Fibroblast of skin of back (primary cell): ENCODE measurements around the gene TTLL8.

ENCODE experiments used
- DNase-seq: peaks from one replicate; pipeline ENCODE4 v3.0.0-alpha.2; 2013

Gene TTLL8

DNA sequence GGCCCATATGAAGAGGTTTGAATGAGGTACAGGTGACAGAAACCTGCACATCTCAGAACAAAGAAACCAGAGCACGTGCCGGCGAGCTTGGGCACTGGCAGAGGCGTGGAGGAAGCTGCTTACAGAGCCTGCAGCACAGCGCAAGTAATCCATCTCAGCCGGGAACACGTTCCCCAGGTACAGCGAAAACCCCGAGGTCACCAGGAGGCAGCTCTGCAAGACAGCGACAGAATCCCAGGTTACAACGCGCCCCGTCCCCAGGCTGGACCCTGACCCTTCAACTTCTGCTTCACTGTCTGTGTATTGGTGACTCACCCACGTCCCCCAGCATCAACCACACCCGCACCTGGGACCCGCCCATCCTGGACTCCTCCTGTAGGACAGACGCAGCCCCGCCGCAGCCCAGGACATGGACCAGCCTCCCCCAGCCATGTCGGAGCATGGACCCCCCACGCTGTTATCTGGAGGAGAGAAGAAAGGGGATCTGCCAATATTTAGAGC is 24.9 kb upstream of the TTLL8 start:
- no peak for DNase-seq

- DNase-seq, result no peak
Measured at GRCh38 chr22:50082197-50082715, 24.2 kb upstream of the TTLL8 start.

DNA sequence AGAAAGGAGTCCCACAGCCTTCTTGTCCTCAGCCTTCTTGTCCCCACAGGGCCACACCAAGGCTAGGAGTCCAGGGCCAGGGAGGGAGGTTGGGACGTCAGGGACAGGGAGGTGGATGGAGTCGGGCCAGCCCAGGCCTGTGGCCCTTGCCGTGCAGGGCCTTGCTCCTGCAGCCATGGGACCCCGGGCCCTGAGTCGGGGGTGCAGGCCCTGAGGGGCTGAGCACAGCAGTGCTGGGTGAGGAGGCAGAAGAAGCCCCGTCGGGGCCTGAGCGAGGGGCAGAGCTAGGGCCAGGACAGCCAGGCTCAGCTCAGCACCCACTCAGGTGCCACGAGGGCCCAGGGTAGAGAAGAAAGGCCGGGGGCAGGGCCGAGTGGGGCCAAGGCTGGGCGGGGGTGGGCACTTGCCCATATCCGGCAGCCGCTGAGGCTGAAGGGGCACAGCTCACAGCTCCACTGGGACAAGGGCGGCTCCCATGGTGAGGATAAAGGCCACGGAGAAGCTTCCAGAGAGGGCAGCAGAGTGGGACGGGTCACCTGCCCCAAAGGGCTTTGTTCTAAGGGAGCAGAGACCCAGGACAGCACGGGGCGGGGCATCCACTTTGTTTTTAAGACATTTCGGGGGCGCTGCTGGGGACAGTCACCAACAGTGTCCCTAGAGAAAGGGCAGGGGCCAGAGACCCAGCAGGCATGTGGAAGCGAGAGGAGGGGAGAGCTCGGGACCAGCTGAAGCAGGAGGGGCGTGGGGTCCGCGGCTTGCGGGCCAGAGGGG is 23.5 kb upstream of the TTLL8 start:
- DNase-seq, result no peak

DNA sequence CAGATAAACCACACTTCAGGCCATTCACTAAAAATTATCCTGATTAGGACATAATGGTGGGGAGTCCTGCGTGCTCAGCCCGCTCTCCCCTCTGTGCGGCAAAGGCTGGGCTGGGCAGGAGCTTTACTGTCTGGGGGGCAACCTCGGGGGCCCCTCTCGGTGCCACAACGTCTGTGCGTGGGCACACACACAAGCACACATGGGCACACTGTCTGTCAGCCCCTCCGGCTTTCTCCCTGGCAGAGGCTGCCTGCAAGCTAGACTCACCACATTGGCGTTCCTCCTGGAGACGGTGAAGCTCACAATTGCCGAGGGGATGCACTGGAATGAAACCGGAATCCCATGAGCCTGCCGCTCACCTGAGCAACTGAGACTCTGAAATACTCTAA is 22.0 kb upstream of the TTLL8 start:
- no peak for DNase-seq

DNA sequence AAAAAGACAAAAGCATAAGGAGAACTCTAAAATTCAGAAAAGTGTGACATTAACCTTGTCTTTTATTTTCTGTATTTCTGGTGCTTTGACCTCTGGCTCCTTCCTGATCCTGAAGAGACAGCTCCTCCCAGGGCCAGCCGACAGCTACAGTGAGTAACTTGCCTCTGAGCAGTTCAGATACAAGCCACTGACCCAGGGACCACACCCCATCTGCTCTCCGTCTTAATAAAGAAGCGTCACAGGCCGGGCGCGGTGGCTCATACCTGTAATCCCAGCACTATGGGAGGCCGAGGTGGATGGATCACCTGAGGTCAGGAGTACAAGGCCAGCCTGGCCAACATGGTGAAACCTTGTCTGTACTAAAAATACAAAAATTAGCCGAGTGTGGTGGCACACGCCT is 20.7 kb upstream of the TTLL8 start:
- DNase-seq, result no peak

GRCh38 chr22:50078246-50078645 is 20.1 kb upstream of the TTLL8 start:
- DNase-seq, result no peak

DNA sequence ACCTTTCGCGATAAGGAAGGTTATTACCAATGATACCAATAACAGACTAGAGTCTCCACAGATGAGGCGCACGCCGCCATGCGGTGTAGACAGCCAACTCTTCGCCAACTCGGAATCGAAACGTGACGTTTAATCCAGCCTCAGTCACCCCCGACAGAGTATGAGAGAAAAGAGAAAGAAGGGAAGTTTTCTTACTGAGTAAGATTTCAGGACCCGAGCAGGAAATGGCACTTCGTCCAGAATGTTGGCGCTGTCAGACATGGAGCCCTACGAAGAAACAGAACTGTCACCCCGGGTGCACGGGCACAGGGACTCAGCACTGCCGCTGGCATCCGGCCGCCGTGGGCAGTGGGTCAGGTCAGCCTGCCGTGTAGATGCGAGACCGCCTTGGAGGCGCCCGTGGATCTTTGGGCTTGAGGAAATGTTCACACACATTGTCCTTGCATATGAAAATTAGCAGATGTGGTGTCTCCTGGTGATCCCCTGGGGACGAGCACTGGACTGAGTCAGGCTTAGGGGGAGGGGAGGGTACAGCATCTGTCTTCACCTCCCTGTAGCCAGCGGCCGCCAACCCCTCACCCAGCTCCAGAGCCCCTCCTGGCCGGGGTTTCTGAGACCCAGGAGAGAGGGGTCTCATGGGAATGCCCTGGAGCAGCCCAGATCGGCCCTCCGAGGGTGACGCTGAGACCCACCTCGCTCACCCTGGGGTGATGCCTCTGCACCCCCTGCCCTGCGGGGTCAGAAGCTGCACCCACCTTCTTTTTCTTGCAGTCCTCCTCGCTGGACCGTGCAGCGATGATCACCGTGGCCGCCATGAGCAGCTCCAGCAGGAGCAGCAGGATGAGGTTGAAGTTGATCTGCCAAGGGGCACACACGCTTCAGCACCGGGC is 18.8 kb upstream of the TTLL8 start:
- no peak for DNase-seq

- DNase-seq, result no peak
Measured at GRCh38 chr22:50074551-50075530, 16.7 kb upstream of the TTLL8 start.

DNA sequence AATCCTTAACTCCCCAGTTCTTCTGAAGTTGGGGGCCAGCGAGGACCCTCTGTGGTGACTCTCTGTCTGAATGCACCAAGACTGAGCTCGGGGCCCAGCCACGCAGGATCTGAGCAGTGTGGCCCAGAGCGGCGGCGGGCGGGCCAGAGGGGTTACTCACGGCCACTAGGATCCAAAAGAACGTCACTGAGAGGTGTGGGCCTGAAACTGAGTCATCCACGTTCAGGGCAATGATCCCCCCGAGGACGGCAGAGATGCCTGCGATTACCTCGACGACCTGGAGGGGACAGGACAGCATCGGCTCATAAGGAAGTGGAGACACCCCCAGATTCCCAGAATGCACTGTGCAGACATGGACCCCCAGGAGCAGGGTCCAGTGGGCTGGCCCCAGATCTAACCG is 16.0 kb upstream of the TTLL8 start:
- no peak for DNase-seq

DNA sequence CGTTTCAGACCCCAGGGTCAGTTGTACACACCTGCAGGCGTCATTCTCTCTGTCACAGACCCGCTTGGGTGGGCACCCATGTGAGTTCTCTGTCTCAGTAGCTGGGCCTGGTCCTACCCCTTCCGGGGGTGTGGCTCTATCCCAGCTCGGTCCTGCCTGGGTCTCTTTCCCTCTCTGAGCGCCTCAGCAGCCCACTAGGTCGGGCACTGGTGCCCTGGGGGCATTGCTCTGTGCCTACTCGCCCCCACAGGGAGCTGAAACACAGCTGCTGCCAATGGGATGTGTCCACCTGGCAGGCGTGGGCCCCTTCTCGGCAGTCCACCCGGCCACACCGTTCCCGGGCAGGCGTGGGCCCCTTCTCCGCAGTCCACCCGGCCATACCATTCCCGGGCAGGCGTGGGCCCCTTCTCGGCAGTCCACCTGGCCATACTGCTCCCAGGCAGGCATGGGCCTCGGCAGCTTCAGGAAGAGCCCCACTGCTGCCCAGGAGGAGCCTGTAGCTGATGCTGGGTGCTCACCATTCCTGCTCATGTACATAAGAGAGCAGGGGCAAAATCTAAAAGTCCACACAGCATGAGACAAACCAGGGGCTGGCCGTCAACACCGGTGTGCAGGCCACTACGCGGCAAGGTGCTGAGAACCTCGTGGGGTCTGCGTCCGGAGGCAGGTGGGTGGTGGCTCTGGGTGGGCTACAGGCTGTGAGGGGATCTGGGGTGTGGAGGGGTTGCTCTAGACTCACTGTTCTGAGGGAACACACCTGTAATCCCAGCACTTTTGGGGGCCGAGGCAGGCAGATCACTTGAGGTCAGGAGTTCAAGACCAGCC is 14.8 kb upstream of the TTLL8 start:
- no peak for DNase-seq

GRCh38 chr22:50072167-50072555 is 14.1 kb upstream of the TTLL8 start:
- no peak for DNase-seq

- DNase-seq, result no peak
Measured at GRCh38 chr22:50071432-50072166, 13.5 kb upstream of the TTLL8 start.

- no peak for DNase-seq
Measured at GRCh38 chr22:50070366-50070765, 12.3 kb upstream of the TTLL8 start.

GRCh38 chr22:50068096-50068495 is 10.0 kb upstream of the TTLL8 start:
- no peak for DNase-seq

GRCh38 chr22:50067244-50067643 is 9.1 kb upstream of the TTLL8 start:
- no peak for DNase-seq

DNA sequence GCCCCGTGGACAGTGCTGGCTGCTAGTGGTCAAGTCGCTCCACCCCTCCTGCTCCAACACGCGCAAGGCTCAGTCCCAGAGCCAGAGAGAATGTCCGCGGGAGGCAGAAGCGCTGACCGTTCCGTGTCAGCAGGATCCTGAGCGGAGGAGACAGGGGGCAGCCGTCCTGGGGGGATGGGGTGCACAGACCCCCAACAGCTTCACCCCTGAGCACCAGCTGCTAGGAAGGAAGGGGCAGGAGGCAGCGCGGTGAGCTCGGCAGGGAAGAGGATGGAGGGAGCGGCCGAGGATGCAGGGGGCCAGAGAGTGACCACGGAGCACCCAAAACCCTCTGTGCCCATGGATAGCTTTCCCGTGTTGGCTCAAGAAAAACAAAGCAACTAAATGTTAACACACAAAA is 6.4 kb upstream of the TTLL8 start:
- no peak for DNase-seq

DNA sequence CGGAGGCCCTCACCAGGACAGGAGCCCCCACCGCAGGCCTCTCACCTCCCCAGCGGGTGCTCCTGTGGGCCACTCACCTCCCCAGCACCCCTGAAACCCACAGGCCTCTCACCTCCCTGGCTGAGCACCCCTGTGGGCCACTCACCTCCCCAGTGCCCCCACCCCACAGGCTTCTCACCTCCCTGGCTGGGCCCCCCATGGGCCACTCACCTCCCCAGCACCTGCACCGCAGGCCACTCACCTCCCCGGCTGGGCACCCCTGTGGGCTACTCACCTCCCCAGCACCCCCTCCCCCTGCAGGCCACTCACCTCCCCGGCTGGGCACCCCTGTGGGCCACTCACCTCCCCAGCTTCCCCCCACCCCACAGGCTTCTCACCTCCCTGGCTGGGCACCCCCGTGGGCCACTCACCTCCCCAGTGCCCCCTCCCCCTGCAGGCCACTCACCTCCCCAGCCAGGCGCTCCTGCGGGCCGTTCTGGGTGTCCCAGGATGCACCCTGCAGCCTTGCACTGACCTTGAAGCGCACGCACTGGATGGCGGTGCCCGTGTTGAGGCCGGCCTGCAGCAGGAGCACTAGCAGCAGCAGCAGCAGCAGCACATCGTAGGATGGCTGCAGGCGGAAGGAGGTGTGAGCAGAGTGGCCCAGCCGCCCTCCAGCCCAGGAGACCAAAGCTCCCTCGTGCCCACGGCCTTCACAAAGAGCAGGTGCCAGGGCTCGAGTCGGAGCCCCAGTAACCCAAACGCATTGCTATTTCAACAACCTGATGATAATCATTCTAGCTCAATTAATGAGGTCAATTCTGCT is 5.7 kb upstream of the TTLL8 start:
- DNase-seq, result no peak

DNA sequence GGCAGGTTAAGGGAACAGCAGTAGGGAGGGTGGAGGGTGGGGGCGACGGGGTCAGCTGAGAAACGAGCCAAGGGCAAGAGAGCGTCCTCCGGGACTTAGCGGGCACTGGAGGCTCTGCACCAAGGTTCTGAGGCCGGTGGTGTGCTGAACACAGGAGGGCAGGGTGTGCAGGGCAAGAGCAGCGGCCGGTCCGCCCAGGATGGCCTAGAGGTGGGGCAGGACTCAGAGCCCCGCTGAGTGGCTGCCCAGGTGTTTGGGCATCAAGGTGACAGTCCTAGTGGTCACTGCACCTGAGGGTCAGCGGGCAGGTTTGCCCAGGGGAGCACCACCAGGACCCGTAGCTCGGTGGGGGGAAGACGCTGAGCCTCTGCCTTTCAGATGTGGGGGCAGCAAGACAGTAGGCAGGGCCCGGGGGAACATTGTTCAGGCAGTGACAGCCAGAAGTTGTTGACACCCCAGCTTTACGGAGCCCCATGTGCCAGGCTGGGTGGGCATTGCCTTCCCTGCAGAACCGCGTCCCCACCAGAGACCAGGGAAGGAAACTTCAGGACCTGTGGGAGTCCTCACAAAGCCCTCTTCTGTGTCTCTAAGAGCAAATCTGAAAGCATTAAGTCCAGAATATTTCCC is 4.5 kb upstream of the TTLL8 start:
- DNase-seq, result no peak

DNA sequence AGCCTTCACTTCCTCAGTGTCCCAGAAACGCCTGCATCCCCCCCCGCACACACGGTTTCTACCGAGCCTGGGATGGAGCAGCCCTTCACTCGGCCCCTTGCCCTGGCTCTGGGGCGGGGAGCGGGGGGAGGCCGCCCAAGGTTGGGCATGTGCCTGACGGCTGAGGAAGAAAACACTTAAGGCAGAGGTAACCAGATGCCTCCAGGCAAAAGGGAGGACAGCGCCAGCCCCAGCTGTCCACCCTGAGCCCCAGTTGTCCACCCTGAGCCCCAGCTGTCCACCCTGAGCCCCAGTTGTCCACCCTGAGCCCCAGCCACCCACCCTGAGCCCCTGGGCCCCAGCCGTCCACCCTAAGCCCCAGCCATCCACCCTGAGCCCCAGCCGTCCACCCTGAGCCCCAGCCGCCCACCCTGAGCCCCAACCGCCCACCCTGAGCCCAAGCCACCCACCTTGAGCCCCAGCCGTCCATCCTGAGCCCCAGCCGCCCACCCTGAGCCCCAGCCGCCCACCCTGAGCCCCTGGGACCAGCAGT is 3.8 kb upstream of the TTLL8 start:
- no peak for DNase-seq
